IMR-90 (cell line): ENCODE data around the gene WSB1. TPM values are rescaled to one million over a fixed set of nuclear protein-coding genes. Genes with fewer than 3 reads are reported as not detected.

Experiments
- ATAC-seq: fragments of 200-7000 bp; cut with Tn5 transposase; 2 replicates; pipeline ENCODE4 v1.9.1; 2020; ENCODE audit warnings: low read depth, mild to moderate bottlenecking, moderate library complexity
- BruUV-seq: library from RNA; stranded (reverse); fragments of 400-500 nt; replicated peaks from 2 replicates; lab custom pipeline; 2021; lab: Mats Ljungman, UMichigan
- CTCF ChIA-PET: fragments of 300-600 bp; formaldehyde crosslinking; extraction: SDS; loops from one replicate; lab custom pipeline; 2021; ENCODE audit warnings: antibody characterized with exemption; lab: Yijun Ruan, JAX
- POLR2A ChIA-PET: fragments of 300-600 bp; sonication (Branson Sonifier 250); formaldehyde crosslinking; loops from one replicate; lab custom pipeline; 2022; ENCODE audit warnings: antibody characterized with exemption; ENCODE audit not compliant: unreplicated experiment; lab: Charles Lee
- DNase-seq: peaks from one replicate; pipeline ENCODE4 v3.0.0; 2013
- H2AFZ ChIP-seq: replicated peaks from 2 replicates; pipeline ENCODE3; 2013; ENCODE audit warnings: low read length, mild to moderate bottlenecking; ENCODE audit not compliant: poor library complexity
- H2AK5ac ChIP-seq: 2 replicates; pipeline ENCODE4 v1.6.1; 2013; ENCODE audit warnings: low read depth, low read length, inconsistent platforms
- H2AK9ac ChIP-seq: replicated peaks from 2 replicates; pipeline ENCODE3; 2013; ENCODE audit warnings: mild to moderate bottlenecking, low read depth, low read length, moderate library complexity; ENCODE audit not compliant: poor library complexity
- H2BK120ac ChIP-seq: 2 replicates; pipeline ENCODE4 v1.6.1; 2013; ENCODE audit warnings: low read depth, low read length, inconsistent platforms
- H2BK15ac ChIP-seq: 3 replicates; pipeline ENCODE4 v1.6.1; 2013; ENCODE audit warnings: low read depth, low read length, inconsistent platforms
- H2BK20ac ChIP-seq: 2 replicates; pipeline ENCODE4 v1.6.1; 2013; ENCODE audit warnings: low read depth, mild to moderate bottlenecking, inconsistent platforms, low read length, moderate library complexity
- H2BK5ac ChIP-seq: 2 replicates; pipeline ENCODE4 v1.6.1; 2013; ENCODE audit warnings: mild to moderate bottlenecking, low read depth, low read length, inconsistent platforms; ENCODE audit not compliant: poor library complexity, severe bottlenecking
- H3K14ac ChIP-seq: replicated peaks from 2 replicates; pipeline ENCODE4 v1.6.1; 2013; ENCODE audit warnings: low read depth, low read length, inconsistent platforms
- H3K18ac ChIP-seq: 2 replicates; pipeline ENCODE4 v1.6.1; 2013; ENCODE audit warnings: low read depth, low read length, control low read depth
- H3K23ac ChIP-seq: 2 replicates; pipeline ENCODE4 v1.6.1; 2013; ENCODE audit warnings: low read depth, low read length, inconsistent platforms
- H3K27ac ChIP-seq: 2 replicates; pipeline ENCODE4 v1.5.1; 2013; ENCODE audit warnings: mild to moderate bottlenecking, control low read depth, low read length; ENCODE audit not compliant: insufficient read depth
- H3K27me3 ChIP-seq: 2 replicates; pipeline ENCODE4 v1.6.1; 2013; ENCODE audit warnings: low read length; ENCODE audit not compliant: control insufficient read depth, insufficient read depth
- H3K36me3 ChIP-seq: 2 replicates; pipeline ENCODE4 v1.6.1; 2013; ENCODE audit warnings: low read length, mixed read lengths; ENCODE audit not compliant: control insufficient read depth, insufficient read depth
- H3K4ac ChIP-seq: 2 replicates; pipeline ENCODE4 v1.6.1; 2013; ENCODE audit warnings: low read depth, low read length, inconsistent platforms
- H3K4me1 ChIP-seq: 2 replicates; pipeline ENCODE4 v1.6.1; 2013; ENCODE audit warnings: low read length, mixed read lengths; ENCODE audit not compliant: control insufficient read depth, insufficient read depth
- H3K4me2 ChIP-seq: 2 replicates; pipeline ENCODE4 v1.6.1; 2013; ENCODE audit warnings: low read depth, mild to moderate bottlenecking, control low read depth, low read length, moderate library complexity
- H3K4me3 ChIP-seq: 2 replicates; pipeline ENCODE4 v1.5.1; 2013; ENCODE audit warnings: low read depth, mild to moderate bottlenecking, control low read depth, low read length, moderate library complexity; ENCODE audit not compliant: insufficient read depth
- H3K56ac ChIP-seq: 2 replicates; pipeline ENCODE4 v1.6.1; 2013; ENCODE audit warnings: low read length, inconsistent platforms; ENCODE audit not compliant: insufficient read depth; ENCODE audit errors: extremely low read depth
- H3K79me1 ChIP-seq, 2 experiments: 2 replicates each; pipeline ENCODE4 v1.6.1; 2013; ENCODE audit warnings: low read length in 2 of 2, inconsistent platforms in 1 of 2, low read depth in 1 of 2
- H3K9ac ChIP-seq: 2 replicates; pipeline ENCODE4 v1.6.1; 2013; ENCODE audit warnings: low read depth, low read length, control low read depth
- H3K9me1 ChIP-seq: 2 replicates; pipeline ENCODE4 v1.6.1; 2013; ENCODE audit warnings: low read length, inconsistent platforms; ENCODE audit not compliant: insufficient read depth
- H3K9me3 ChIP-seq: 2 replicates; pipeline ENCODE4 v1.6.1; 2013; ENCODE audit warnings: low read length; ENCODE audit not compliant: control insufficient read depth, insufficient read depth
- H4K20me1 ChIP-seq: 2 replicates; pipeline ENCODE4 v1.6.1; 2013; ENCODE audit warnings: low read length, inconsistent platforms; ENCODE audit not compliant: insufficient read depth
- H4K5ac ChIP-seq: 2 replicates; pipeline ENCODE4 v1.6.1; 2013; ENCODE audit warnings: mild to moderate bottlenecking, low read depth, low read length, control low read depth
- H4K8ac ChIP-seq, 2 experiments: 2 replicates each; pipeline ENCODE4 v1.6.1; 2013; ENCODE audit warnings: low read depth in 2 of 2, low read length in 2 of 2, control low read depth in 1 of 2, inconsistent platforms in 1 of 2
- H4K91ac ChIP-seq: 2 replicates; pipeline ENCODE4 v1.6.1; 2013; ENCODE audit warnings: low read depth, low read length, inconsistent platforms; ENCODE audit not compliant: insufficient read depth
- BHLHE40 ChIP-seq: fragments of 150-350 bp; IDR thresholded peaks from 2 replicates; pipeline ENCODE4 v1.6.1; 2016; ENCODE audit warnings: mild to moderate bottlenecking, low read depth, low read length
- CHD1 ChIP-seq: IDR thresholded peaks from 2 replicates; pipeline ENCODE4 v1.6.1; 2012; ENCODE audit warnings: low read depth, low read length, improper control_type of control experiment
- CTCF ChIP-seq: conservative IDR thresholded peaks from 2 replicates; pipeline ENCODE4 v1.5.1; 2012; ENCODE audit warnings: mild to moderate bottlenecking, low read depth, low read length, improper control_type of control experiment
- FOS ChIP-seq: fragments of 150-350 bp; IDR thresholded peaks from 2 replicates; pipeline ENCODE4 v1.6.1; 2016; ENCODE audit warnings: low read depth, low read length
- MAFK ChIP-seq: IDR thresholded peaks from 2 replicates; pipeline ENCODE4 v1.6.1; 2012; ENCODE audit warnings: low read depth, low read length, improper control_type of control experiment
- MAZ ChIP-seq: IDR thresholded peaks from 2 replicates; pipeline ENCODE4 v1.6.1; 2012; ENCODE audit warnings: low read depth, mild to moderate bottlenecking, low read length, improper control_type of control experiment, moderate library complexity, borderline replicate concordance
- MXI1 ChIP-seq: IDR thresholded peaks from 2 replicates; pipeline ENCODE4 v1.6.1; 2012; ENCODE audit warnings: low read depth, mild to moderate bottlenecking, low read length, moderate library complexity, borderline replicate concordance
- NFE2L2 ChIP-seq: fragments of 150-350 bp; IDR thresholded peaks from 2 replicates; pipeline ENCODE4 v1.6.1; 2016; ENCODE audit warnings: low read depth, mild to moderate bottlenecking, low read length
- POLR2A ChIP-seq: IDR thresholded peaks from 2 replicates; pipeline ENCODE4 v1.6.1; 2012; ENCODE audit warnings: mild to moderate bottlenecking, low read depth, low read length
- RAD21 ChIP-seq: IDR thresholded peaks from 2 replicates; pipeline ENCODE4 v1.6.1; 2012; ENCODE audit warnings: low read length, improper control_type of control experiment
- RCOR1 ChIP-seq: IDR thresholded peaks from 2 replicates; pipeline ENCODE4 v1.6.1; 2012; ENCODE audit warnings: mild to moderate bottlenecking, low read length, improper control_type of control experiment; ENCODE audit not compliant: insufficient replicate concordance
- RFX5 ChIP-seq: IDR thresholded peaks from 2 replicates; pipeline ENCODE4 v1.8.0; 2012; ENCODE audit warnings: low read depth, mild to moderate bottlenecking, low read length, moderate library complexity
- SMC3 ChIP-seq: fragments of 150-350 bp; IDR thresholded peaks from 2 replicates; pipeline ENCODE4 v1.6.1; 2016; ENCODE audit warnings: low read depth, mild to moderate bottlenecking, antibody characterized with exemption, low read length, moderate library complexity
- USF2 ChIP-seq: fragments of 150-350 bp; IDR thresholded peaks from 2 replicates; pipeline ENCODE4 v1.6.1; 2017; ENCODE audit warnings: mild to moderate bottlenecking, antibody characterized with exemption, low read length, low read depth
- WGBS, 2 experiments: methylation state at CpG; one replicate each; pipeline versions ENCODE4 v1.1.5 to v1.1.7; 2013; ENCODE audit warnings: missing lambda C conversion rate in 2 of 2; ENCODE audit not compliant: insufficient read length in 1 of 2; ENCODE audit errors: extremely low coverage in 2 of 2; 5-methylcytosine and 5-hydroxymethylcytosine counted together
- dilution Hi-C: fragments of 300-500 bp; cut with HindIII; formaldehyde crosslinking; loops from one replicate; pipeline ENCODE4 v1.14.3; 2018; ENCODE audit warnings: low sequenced_read_pairs; ENCODE audit not compliant: unreplicated experiment
- in situ Hi-C: fragments of 300-500 bp; cut with MboI; formaldehyde crosslinking; loops from 3 replicates; pipeline ENCODE4 v1.14.3; 2019; ENCODE audit warnings: low sequenced_read_pairs, inconsistent platforms, mixed read lengths
- intact Hi-C: fragments of 100-400 bp; cut with micrococcal nuclease; formaldehyde crosslinking; loops from 2 replicates; pipeline ENCODE4 v1.10.0; 2022
- polyA plus RNA-seq, 3 experiments: library from polyadenylated mRNA; depleted of rRNA; stranded (reverse); fragments of >200 nt; gene quantifications; 2 replicates each; pipeline ENCODE4 v1.2.3, GENCODE V29; 2012; ENCODE audit warnings: low replicate concordance in 1 of 3
- total RNA-seq: library from RNA; depleted of rRNA; stranded (reverse); fragments of >200 nt; gene quantifications from 2 replicates; pipeline ENCODE4 v1.2.3, GENCODE V29; 2012
- TF ChIP-seq, protein P1 (sequence below): fragments of 150-350 bp; IDR thresholded peaks from 2 replicates; pipeline ENCODE4 v1.6.1; 2016; ENCODE audit warnings: low read depth, mild to moderate bottlenecking, low read length, moderate library complexity, borderline replicate concordance

The WSB1 gene
- total and polyA plus RNA-seq, 2 of the 4 experiments (the other 2 are of a cell fraction), result 140 to 266 TPM

DNA sequence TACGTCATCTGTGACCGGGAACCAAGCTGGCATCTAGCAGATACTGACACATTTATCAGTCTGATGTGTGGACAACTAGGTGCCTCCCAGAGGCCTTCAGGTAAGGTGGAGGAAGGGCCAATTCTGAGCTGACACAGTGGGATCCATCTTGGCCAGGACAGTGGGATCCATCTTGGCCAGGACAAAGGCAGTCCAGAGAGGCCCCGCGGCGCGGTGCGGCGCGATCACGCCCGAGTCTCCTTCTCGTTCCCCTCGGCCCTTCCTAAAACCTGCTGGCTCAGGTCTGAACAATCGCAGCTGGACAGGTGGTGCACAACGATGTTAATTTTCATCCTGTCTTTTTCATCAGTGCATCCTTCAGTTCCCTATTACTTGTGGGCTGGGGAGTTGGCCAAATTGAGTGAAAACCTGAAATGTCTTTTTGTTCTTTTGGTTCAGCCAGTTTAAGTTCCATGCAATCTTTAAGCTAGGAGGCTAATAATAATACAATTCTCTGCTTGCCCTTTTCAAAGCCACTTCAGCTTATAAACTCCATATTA, 486 bp upstream of the WSB1 start:
- H2AFZ ChIP-seq, result peak overlapping the region; percentile 95
- ATAC-seq, result no peak
- peak overlapping the region; percentile 98 for H3K4ac ChIP-seq
- peaks cover 3% of the 10 kb centered on the region; the same call in 1 of the 2 replicates for H3K36me3 ChIP-seq
- H3K9me1 ChIP-seq, result peaks cover 10% of the 10 kb centered on the region
- no TSS peak for BruUV-seq
- peaks cover 4 to 26% of the 10 kb centered on the region in 2 experiments; a peak in 2 of 4 replicates for H3K79me1 ChIP-seq
- peak overlapping the region; percentile 98 for H4K5ac ChIP-seq
- H3K4me3 ChIP-seq, result no peak overlapping the region; the same call in 1 of the 2 replicates
- intact Hi-C loops, result no loop called here
- no peak for DNase-seq
- peak overlapping the region; percentile 97 to 100 for H4K8ac ChIP-seq
- peak overlapping the region; percentile 85 for H3K18ac ChIP-seq
- H2BK15ac ChIP-seq, result peak overlapping the region; percentile 94; the same call in 2 of the 3 replicates
- WGBS, 2 experiments, result 100% methylated on average over 1 of the region's 15 CpGs; no CpG with 5 or more reads in 1 of the 2 experiments
- ChIA-PET CTCF (no interaction called here), POLR2A (interaction anchor here (0.6 to 1.1 kb wide), 3 partner anchors 30 to 172 kb away, joined by 3 to 4 read pairs (median 4); no protein-coding TSS in a partner anchor)
- in situ Hi-C loops, result no loop called here
- H4K20me1 ChIP-seq, result peaks cover 25% of the 10 kb centered on the region
- peak overlapping the region; percentile 70 for H3K56ac ChIP-seq
- H2AK9ac ChIP-seq, result peak overlapping the region; percentile 98
- H3K4me2 ChIP-seq, result peak overlapping the region; percentile 48
- peak overlapping the region; percentile 88 for H2BK5ac ChIP-seq
- peak overlapping the region; percentile 71 for H3K9ac ChIP-seq
- dilution Hi-C loops, result no loop called here
- TF ChIP-seq BHLHE40 (no peak), SMC3 (no peak), NFE2L2 (no peak), MXI1 (no peak), POLR2A (no peak), MAFK (no peak), RCOR1 (no peak), USF2 (no peak), MAZ (no peak), CHD1 (no peak), CTCF (no peak), RAD21 (no peak), FOS (no peak), RFX5 (no peak)
- TF ChIP-seq, protein P1, sequence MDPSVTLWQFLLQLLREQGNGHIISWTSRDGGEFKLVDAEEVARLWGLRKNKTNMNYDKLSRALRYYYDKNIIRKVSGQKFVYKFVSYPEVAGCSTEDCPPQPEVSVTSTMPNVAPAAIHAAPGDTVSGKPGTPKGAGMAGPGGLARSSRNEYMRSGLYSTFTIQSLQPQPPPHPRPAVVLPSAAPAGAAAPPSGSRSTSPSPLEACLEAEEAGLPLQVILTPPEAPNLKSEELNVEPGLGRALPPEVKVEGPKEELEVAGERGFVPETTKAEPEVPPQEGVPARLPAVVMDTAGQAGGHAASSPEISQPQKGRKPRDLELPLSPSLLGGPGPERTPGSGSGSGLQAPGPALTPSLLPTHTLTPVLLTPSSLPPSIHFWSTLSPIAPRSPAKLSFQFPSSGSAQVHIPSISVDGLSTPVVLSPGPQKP, result no peak
- peak overlapping the region; percentile 99 for H4K91ac ChIP-seq
- H3K27me3 ChIP-seq, result no peaks in the 10 kb centered on the region
- H3K4me1 ChIP-seq, result peaks cover 6% of the 10 kb centered on the region
- H3K23ac ChIP-seq, result peak overlapping the region; percentile 78
- peak overlapping the region; percentile 96 for H2AK5ac ChIP-seq
- H3K14ac ChIP-seq, result peak overlapping the region; percentile 98
- no peaks in the 10 kb centered on the region for H3K9me3 ChIP-seq
- peak overlapping the region; percentile 91 for H2BK120ac ChIP-seq
- H3K27ac ChIP-seq, result peak overlapping the region; percentile 76
- peak overlapping the region; percentile 74; the same call in 1 of the 2 replicates for H2BK20ac ChIP-seq
